ENCODE results near the gene RELCH.

The RELCH gene

GRCh38 chr18:62354151-62354550 lies 167.1 kb downstream of the RELCH start:
- Histone ChIP-seq H3K27ac (ENCODE audit: low read length) (no peak overlapping the region), H3K4me3 (ENCODE audit: low read length) (no peak overlapping the region), H3K79me2 (ENCODE audit: low read length) (no peaks in the 10 kb centered on the region), H2AFZ (ENCODE audit: low read length) (no peak overlapping the region), H3K9me2 (replicated peaks; ENCODE audit: insufficient read depth, low read length) (no peaks in the 10 kb centered on the region), H3K36me3 (replicated peaks; ENCODE audit: insufficient read depth, low read length) (no peaks in the 10 kb centered on the region), H3K27me3 (replicated peaks; ENCODE audit: insufficient read depth, low read length) (no peaks in the 10 kb centered on the region), H4K20me1 (ENCODE audit: insufficient read depth, low read length) (no peaks in the 10 kb centered on the region), H3K9me3 (replicated peaks; ENCODE audit: insufficient read depth, low read length) (no peaks in the 10 kb centered on the region), H3K4me2 (ENCODE audit: low read depth, low read length) (no peak overlapping the region), H3K9ac (ENCODE audit: low read length) (no peak overlapping the region), H3K4me1 (ENCODE audit: low read length) (no peaks in the 10 kb centered on the region), H3F3A (ENCODE audit: insufficient read depth, low read length) (no peaks in the 10 kb centered on the region)
- no peak for DNase-seq
- no peak for TF ChIP-seq EZH2 (optimal IDR thresholded peaks at IDR 0.05; ENCODE audit: low read depth, low read length)
- TF ChIP-seq, protein P1, sequence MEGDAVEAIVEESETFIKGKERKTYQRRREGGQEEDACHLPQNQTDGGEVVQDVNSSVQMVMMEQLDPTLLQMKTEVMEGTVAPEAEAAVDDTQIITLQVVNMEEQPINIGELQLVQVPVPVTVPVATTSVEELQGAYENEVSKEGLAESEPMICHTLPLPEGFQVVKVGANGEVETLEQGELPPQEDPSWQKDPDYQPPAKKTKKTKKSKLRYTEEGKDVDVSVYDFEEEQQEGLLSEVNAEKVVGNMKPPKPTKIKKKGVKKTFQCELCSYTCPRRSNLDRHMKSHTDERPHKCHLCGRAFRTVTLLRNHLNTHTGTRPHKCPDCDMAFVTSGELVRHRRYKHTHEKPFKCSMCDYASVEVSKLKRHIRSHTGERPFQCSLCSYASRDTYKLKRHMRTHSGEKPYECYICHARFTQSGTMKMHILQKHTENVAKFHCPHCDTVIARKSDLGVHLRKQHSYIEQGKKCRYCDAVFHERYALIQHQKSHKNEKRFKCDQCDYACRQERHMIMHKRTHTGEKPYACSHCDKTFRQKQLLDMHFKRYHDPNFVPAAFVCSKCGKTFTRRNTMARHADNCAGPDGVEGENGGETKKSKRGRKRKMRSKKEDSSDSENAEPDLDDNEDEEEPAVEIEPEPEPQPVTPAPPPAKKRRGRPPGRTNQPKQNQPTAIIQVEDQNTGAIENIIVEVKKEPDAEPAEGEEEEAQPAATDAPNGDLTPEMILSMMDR (IDR thresholded peaks at IDR 0.05; ENCODE audit: low read length) = no peak
- TF ChIP-seq EZH2phosphoT487 (IDR thresholded peaks at IDR 0.05; ENCODE audit: low read length) = no peak

DNA sequence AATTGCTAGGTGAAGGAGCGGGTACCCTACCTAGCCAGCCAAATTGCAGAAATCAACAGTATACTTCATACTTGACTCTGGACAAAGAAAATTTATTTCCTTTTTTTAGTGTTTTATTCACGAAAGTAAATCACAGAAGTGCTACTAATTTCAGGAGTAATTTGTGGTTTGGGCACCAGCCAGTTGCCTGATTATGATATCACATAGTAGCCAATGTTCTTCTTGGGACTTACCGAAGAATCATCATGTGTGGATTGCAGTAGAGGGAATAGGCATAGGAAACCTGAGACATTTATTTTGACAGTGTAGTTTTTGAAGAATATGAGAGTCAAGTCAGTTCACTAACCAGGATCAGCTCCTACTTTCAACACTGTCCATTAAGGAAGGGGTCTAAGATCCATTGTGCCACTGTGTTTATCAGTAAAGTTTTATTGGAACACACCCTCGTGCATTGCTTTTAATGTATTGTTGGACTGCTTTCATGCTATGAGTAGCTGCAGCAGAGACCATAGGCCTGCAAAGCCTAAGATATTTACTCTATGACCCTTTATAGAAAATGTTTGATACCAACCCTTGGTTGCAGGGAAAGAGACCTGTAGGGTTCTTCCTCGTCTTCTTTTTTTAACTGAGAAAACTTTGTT lies 170.1 kb downstream of the RELCH start:
- no peaks in the 10 kb centered on the region for H3F3A ChIP-seq (ENCODE audit: insufficient read depth, low read length)
- H3K4me3 ChIP-seq (ENCODE audit: low read length) = no peak overlapping the region
- no peaks in the 10 kb centered on the region for H3K36me3 ChIP-seq (replicated peaks; ENCODE audit: insufficient read depth, low read length)
- H3K9me3 ChIP-seq (replicated peaks; ENCODE audit: insufficient read depth, low read length) = no peaks in the 10 kb centered on the region
- H3K4me2 ChIP-seq (ENCODE audit: low read depth, low read length) = no peak overlapping the region
- H3K4me1 ChIP-seq (ENCODE audit: low read length) = no peaks in the 10 kb centered on the region
- no peak for TF ChIP-seq EZH2phosphoT487 (IDR thresholded peaks at IDR 0.05; ENCODE audit: low read length)
- H2AFZ ChIP-seq (ENCODE audit: low read length) = no peak overlapping the region
- H3K27ac ChIP-seq (ENCODE audit: low read length) = no peak overlapping the region
- no peaks in the 10 kb centered on the region for H3K27me3 ChIP-seq (replicated peaks; ENCODE audit: insufficient read depth, low read length)
- no peaks in the 10 kb centered on the region for H4K20me1 ChIP-seq (ENCODE audit: insufficient read depth, low read length)
- H3K9ac ChIP-seq (ENCODE audit: low read length) = no peak overlapping the region
- no peaks in the 10 kb centered on the region for H3K9me2 ChIP-seq (replicated peaks; ENCODE audit: insufficient read depth, low read length)
- DNase-seq = no peak
- H3K79me2 ChIP-seq (ENCODE audit: low read length) = no peaks in the 10 kb centered on the region
